Measurements from ENCODE around the gene ATAD3C. TPM values are rescaled to one million over a fixed set of nuclear protein-coding genes. Genes with fewer than 3 reads are reported as not detected.
"Not testable (repeated sequence)": the region's sequence is repeated elsewhere in the genome, so short reads cannot be mapped to it uniquely, and the experiment has no call there.

ATAD3C gene
- total and polyA plus RNA-seq, 2 of the 4 experiments (the other 2 are of a cell fraction): not detected

- Histone ChIP-seq H4K20me1 (ENCODE audit: insufficient read depth, low read length) (peaks cover 11% of the 10 kb centered on the region; the same call in 1 of the 2 replicates), H3K79me1 (ENCODE audit: low read depth in 1 of 2, low read length in 2 of 2) (peaks cover 7 to 26% of the 10 kb centered on the region in 2 experiments; a peak in 3 of 4 replicates)
- WGBS, 2 experiments (ENCODE audit: extremely low coverage in 2 of 2, insufficient read length in 1 of 2): no CpG with 5 or more reads among the region's 11 CpGs
- DNase-seq; H3K4ac ChIP-seq (ENCODE audit: low read depth, low read length); POLR2A ChIA-PET (ENCODE audit: unreplicated experiment); ATAC-seq (ENCODE audit: low read depth); H4K5ac ChIP-seq (ENCODE audit: low read depth, low read length); H3K27me3 ChIP-seq (ENCODE audit: control insufficient read depth, insufficient read depth, low read length); H3K18ac ChIP-seq (ENCODE audit: low read depth, low read length); CTCF ChIA-PET; H2AFZ ChIP-seq (replicated peaks; ENCODE audit: low read length, poor library complexity); H3K9ac ChIP-seq (ENCODE audit: low read depth, low read length); BruUV-seq (replicated peaks); H2BK5ac ChIP-seq (ENCODE audit: low read depth, low read length, poor library complexity, severe bottlenecking); H3K4me1 ChIP-seq (ENCODE audit: control insufficient read depth, insufficient read depth, low read length); H4K8ac ChIP-seq (ENCODE audit: low read depth in 2 of 2, low read length in 2 of 2); H3K4me2 ChIP-seq (ENCODE audit: low read depth, low read length); H4K91ac ChIP-seq (ENCODE audit: insufficient read depth, low read depth, low read length); H3K9me1 ChIP-seq (ENCODE audit: insufficient read depth, low read length); in situ Hi-C loops (cut with MboI; ENCODE audit: low sequenced_read_pairs); H3K23ac ChIP-seq (ENCODE audit: low read depth, low read length); H3K27ac ChIP-seq (ENCODE audit: insufficient read depth, low read length); H2BK15ac ChIP-seq (ENCODE audit: low read depth, low read length); intact Hi-C loops (cut with micrococcal nuclease); H3K9me3 ChIP-seq (ENCODE audit: control insufficient read depth, insufficient read depth, low read length); H3K4me3 ChIP-seq (ENCODE audit: insufficient read depth, low read depth, low read length); H2AK5ac ChIP-seq (ENCODE audit: low read depth, low read length); H3K36me3 ChIP-seq (ENCODE audit: control insufficient read depth, insufficient read depth, low read length); H2BK20ac ChIP-seq (ENCODE audit: low read depth, low read length); H2BK120ac ChIP-seq (ENCODE audit: low read depth, low read length); H3K56ac ChIP-seq (ENCODE audit: extremely low read depth, insufficient read depth, low read length); dilution Hi-C loops (cut with HindIII; ENCODE audit: low sequenced_read_pairs, unreplicated experiment); H3K14ac ChIP-seq (replicated peaks; ENCODE audit: low read depth, low read length); H2AK9ac ChIP-seq (replicated peaks; ENCODE audit: low read depth, low read length, poor library complexity): not testable (repeated sequence)
These were observed 37.1 kb upstream of the ATAD3C start for GRCh38 chr1:1412311-1412902.
